HG03196 (cell line): Measurements from ENCODE around the gene TH.

Experiments used
- ATAC-seq: cut with Tn5 transposase; IDR thresholded peaks from one replicate; pipeline ENCODE4 v1.9.1; 2021; ENCODE audit not compliant: unreplicated experiment

The TH gene

DNA sequence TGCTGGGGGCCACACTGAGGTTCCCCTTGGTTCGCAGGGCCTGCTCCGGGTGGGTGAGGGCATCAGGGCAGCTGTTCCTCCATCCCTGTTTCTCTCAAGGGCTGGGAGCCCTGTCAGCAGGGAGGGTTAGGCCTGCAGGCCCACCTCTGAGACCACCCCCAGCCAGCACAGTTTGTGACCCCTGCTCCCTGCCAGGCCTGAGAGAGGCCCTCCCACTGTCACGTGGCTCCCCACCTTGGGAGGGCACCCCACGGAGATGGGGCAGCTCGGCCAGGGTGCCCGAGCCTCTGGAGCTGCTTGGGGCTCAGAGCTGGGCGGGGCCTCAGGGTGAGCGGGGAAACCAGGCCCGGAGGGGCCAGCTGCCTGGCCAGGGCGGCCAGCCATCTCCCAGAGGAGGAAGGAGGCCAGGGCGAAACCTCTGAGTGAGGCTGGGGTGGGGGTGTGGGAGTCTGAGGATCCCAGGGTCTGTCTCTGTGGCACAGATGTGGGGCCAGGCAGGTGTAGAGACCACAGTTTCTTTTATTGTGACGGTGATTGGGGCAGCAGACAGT lies 8.1 kb downstream of the TH start:
- no peak for ATAC-seq

DNA sequence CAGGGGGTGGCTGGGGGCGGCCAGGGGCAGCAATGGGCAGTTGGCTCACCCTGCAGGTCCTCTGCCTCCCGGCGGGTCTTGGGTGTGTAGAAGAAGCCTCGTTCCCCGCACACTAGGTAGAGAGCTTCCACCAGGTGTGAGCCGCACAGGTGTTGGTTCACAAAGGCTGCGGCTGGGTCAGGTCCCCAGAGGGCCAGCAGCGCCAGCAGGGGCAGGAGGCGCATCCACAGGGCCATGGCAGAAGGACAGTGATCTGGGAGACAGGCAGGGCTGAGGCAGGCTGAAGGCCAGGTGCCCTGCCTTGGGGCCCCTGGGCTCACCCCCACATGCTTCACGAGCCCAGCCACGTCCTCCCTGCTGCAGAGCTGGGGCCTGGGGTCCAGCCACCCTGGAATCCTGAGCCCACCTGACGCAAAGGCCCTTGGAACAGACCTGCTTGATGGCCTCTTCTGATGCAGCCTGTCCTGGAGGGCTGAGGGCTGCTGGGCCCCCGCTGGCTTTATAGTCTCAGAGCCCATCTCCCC lies 10.8 kb downstream of the TH start, which contains the start of gene INS:
Gene INS (minus strand): TSS at position 474 of the 524 bp plus-strand sequence. CDS start 238 bp downstream, at position 236.
- no peak for ATAC-seq

DNA sequence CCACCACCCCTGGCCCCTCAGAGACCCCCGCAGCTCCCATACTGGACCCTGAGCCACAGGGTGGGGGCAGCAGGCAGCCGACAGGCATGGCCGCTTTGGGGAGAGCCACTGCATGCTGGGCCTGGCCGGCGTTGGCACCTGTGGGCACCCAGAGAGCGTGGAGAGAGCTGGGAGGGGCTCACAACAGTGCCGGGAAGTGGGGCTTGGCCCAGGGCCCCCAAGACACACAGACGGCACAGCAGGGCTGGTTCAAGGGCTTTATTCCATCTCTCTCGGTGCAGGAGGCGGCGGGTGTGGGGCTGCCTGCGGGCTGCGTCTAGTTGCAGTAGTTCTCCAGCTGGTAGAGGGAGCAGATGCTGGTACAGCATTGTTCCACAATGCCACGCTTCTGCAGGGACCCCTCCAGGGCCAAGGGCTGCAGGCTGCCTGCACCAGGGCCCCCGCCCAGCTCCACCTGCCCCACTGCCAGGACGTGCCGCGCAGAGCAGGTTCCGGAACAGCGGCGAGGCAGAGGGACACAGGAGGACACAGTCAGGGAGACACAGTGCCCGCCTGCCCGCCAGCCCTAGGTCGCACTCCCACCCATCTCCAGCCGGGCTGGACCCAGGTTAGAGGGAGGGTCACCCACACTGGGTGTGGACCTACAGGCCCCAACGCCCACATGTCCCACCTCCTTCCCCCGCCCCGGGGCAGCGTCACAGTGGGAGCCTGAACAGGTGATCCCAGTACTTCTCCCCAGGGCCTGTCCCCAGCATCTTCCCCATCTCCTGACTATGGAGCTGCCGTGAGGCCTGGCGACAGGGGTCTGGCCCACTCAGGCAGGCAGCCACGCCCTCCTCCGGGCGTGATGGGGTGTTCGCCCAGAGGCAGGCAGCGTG lies 11.8 kb downstream of the TH start:
- ATAC-seq: no peak

DNA sequence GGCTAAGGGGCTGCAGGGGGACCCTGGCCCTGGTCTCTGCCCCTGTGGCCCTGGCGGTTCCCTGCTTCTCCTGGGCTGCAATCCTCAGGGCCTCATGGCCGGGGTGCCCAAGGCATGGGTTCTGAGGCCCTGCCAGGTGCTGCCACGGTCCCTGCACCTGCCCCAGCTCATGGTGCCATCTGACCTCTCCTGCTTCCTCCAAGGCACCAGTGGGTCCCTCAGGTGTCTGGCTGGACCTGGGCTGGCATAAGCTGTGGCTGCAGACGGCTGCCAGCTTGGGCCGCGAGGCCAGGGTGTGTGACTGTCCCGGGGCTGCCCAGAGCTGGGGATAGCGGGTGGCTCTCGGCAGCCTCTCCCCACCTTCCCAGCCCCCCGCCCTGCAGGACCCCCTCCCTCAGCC lies 12.6 kb downstream of the TH start:
- ATAC-seq: no peak

DNA sequence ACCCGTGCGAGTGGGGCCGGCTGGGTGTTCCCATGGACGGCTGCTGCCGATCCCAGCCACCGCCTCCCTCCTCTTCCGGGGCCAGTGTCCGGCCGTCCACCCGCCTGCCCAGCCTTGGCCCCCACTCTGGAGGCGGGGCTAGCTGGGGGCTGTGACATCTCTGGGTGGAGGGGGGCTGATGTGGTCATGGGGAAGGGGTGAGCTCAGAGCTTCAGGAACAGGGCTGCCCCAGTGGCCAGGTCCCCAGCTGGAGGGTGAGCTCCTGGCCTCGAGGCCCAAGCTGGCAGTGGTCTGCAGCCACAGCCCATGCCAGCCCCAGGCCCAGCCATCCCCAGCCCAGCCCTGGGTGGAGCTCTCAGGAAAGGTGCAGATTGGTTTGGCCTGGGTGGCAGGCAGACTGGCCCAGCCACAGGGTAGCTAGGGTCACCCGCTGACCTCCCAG lies 13.3 kb downstream of the TH start:
- ATAC-seq: no peak

DNA sequence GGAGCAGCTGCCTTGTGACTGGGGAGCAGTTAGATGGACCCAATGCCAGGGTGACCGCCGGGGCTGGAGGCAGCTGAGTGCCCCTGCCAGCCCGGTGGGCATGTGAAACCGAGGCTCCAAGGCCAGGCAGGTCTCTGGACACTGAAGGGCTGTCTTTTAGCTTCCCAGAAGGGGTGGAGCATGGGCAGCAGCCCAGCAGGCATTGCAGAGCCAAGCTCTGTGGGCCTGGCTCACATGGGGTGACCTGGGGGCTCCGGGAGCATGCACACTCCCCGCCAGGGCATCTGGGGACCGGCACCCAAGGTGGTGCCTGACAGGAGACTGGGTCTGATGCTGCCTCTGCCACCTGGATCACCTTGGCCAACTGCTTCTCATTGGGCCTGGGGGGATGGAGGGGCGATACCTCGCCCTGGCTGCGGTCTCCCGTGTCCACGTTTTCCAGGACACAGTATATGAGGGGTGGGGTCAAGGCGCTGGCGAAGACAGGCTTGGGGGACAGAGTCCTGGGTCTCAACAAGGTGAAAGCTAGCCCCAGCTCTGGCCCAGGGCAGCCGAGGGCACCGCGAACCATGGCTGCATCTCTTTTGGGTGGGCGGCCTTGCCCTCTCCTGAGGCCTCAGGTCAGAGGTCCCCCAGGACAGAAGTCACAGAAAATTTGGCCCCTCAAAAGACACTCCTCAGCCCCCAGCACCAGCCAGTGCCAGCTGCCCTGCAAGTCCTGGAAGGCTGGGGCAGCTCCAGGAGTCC lies 14.1 kb downstream of the TH start:
- no peak for ATAC-seq

DNA sequence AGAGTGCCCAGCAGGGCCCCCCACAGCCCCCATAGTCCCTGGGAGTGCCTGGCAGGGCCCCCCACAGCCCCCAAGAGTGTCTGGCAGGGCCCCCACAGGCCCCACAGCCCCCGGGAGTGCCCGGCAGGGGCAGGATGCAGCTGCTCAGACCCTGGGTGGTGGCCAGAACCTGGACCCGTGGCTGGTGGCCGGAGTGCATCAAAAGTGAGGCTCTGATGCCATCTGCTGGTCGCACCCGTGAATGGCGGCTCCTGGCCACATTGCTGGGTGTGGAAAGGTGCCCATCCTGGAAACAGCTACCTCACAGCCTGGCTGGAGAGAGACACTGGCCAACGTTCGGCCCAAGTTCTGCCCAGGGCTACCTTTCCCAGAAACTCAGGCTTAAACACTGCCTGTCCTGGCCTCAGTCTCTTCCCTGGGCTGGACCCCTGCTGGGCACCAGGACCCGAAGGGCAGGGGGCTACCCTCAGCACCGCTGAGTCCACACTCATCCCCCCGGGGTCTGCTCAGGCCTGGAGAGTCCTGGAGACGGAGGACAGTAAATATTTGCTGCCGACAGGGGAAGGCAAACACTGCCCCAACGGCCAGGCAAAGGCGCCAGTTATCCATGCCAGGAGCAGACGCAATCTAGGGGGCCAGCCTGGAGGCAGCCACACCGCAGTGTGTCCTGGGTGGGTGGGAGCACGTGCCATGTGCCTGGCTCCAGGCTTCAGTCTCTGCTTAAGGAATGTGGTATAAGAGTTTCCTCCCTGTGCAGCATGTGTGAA lies 15.0 kb downstream of the TH start:
- ATAC-seq: no peak

DNA sequence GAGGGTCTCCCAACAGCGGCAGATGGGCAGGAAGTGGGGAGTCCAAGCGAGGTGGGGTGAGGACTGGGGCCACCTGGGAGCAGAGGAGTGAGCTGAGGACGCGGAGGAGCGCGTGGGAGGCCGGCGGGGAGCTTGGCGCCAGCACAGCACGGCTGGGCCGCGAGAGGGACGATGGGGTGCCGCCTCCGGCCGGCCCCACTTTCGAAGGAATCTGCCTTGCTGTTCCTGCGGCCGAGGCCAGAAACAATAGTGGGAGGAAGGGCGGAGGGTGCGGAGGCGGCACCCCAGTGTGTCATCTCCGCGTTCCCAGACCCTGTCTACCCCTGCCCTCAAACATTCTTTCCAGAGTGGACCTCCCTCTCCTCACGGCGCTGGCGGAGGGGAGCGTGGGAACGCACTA lies 16.1 kb downstream of the TH start:
- no peak for ATAC-seq

DNA sequence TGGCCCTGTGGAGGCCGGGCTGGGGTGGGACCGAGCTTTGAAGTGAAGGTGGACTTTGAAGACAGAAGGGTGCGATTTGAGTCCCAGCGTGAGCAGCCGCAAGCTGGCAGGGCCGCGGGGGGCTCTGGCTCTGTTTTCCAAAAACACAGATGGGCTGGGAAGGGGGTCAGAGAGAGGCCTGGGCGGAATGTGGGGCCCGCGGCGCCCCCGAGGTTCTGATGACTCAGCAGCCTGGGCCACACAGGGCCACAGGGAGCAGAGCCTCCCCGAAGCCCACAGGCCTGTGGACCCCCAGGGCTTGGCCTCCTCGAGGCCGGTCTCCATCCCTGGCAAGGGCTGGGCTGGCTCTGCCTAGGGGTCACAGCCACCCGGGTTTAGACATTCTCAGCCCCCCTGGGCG lies 16.7 kb downstream of the TH start:
- no peak for ATAC-seq

DNA sequence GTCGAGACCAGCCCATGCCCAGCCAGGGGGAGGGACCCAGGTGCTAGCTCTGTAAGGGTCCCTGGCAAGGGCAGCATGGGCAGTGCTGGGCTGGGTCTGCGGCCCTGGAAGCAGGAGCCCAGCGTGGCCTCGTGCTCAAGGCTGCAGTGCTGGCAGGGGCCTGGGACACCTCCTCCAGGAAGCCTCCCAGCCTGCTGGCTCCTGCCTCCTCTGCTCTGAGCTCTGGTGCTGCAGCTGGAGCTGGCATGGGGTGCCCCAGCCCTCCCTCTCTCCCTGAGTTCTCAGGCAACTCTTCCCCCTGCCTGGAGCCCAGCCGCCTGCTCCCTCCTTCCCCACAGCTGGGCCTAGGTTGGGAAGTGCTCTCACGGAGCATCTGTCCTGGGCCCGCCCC lies 17.4 kb downstream of the TH start:
- ATAC-seq: no peak

DNA sequence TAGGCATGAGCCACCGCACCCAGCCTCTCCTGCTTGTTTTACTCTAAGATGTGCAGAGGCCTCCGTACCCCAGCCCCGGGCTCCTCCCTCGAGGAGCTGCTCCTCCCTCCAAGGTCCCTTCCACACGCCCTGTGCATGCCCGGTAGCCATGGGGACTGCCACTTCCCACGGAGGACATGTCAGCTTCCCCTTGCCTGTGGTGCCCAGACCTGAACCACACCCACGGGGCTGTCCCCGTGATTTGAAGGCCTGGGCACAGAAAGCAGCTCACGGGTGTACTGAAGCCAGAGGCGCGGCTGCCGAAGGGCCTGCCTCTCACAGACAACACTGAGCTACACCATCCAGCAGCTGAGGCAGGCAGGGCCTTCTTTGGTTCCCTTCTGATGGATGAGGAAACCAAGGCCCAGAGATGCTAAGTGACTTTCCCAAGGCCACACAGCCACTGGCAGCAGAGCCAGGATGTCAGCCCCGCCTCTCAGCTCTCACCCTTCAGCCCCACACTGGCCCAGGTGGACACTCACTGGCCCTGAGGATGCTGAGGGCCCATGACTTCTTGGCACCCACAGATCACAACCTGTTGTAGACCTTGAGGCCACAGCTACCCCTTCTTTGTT lies 17.9 kb downstream of the TH start:
- no peak for ATAC-seq

DNA sequence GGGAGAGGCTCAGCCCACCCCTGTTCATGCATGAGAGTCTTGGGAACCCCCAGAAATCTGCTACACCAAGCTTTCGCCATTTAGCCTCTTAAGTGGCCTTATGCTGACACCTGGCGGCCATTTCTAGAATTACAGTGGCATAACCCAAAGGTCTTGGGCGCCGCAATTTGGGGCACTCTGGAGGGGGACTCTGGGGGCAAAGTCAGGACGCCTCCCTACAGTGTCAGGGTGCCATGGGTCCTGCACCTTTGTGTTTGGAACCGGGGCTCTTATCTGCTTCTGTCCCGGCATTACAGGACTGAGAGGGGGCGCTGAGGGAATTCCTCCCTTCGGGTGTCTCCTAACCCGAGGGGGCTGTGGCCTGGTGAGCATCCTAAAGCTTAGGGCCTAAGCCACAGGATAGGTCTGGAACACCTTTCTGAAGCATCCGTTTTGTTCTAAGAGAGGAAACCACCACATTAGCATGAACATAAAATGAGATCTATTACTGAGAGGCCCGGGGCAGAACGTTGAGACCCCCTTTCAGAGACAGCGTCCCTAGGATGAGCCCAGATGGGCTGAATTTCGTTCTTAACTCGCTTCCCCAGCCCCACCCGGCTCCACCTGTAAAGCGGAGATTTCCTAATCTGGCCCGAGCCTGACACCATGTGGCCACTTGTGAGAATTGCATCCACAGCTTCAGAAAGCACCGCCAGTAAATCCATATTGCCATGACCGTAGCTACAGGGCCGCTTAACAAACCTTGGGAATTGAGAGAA lies 19.9 kb downstream of the TH start:
- ATAC-seq: no peak

DNA sequence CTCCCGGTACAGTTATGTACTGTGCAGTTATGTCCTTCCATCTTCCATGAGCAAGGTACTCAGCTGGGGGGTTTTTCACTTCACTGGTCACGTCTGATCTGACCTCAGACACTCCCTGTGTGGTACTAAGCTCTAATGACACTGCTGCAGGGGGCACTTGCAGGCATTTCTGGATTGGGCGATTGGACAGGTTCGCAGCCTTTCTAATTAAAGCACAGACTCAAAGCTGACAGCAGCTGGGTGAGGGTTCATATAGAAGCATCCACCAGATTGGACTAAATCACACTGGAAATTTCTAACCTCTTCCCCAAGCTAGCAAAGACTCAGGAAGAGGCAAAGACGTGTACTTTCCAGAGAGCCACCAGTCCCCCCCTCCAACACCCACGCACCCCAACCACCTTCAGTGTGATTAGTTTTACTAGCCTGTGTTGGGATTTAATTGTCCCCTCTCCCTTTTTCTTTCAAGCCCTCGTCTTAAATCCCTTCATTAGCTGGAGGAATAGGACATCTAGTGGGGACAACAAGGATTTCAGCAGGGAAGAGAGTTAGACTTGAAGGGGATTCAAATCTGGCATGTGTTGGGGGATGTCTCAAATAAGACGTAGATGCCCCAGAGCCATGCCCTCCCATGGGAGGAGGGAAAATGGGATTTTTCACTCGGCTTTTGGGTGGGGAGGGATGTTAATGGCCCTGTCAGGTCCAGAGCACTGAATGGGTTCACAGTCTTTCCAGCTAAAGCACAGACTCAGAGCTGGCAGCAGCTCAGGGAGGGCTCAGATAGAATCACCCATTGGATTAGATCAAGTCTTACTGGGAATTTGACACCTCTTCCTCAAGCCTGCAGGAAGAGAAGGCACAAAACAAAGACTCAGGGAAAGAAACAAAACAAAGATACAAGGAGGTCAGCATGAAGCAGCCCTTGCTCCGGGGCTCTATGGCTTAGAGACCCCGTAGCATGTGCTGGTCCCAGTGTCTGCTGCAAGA lies 21.5 kb downstream of the TH start:
- no peak for ATAC-seq

DNA sequence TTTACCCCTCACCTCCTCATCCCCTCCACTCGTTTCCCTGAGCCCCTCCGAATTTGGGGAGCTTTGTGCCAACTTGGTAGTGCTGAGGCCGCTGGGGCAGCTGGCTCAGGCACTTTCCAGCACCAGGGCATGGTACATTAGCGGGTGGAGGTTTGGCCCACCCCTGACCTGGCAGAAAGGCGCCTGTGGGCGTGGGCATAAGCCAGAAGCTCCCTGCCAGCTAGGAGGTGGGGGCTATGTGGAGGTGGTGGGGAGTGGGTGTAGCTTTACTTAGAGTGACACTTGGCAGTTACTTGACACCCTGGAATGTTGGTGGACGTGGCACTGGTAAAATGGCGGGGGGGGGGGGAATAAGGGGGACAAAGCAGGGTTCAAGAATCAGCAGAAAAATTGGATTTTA lies 22.2 kb downstream of the TH start:
- ATAC-seq: no peak

DNA sequence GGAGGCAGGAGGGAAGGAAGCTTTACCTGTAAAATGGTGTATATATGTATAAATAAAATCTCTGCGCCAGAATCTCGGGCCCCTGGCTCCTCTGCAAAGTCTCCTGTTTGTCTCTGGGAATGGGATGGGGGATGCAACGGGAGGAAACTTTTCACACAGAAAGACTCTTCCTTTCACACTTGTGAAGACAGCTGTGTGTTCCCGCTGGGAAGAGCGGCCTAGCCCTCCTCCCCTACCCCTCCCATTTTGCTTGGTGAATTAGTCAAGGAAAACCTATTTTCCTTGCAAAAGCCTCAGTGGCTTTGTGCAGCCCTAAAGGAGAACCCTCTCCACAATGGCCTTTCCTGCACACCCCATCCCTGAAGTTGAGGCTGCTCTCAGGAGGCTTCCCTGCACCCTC lies 23.0 kb downstream of the TH start:
- ATAC-seq: no peak

DNA sequence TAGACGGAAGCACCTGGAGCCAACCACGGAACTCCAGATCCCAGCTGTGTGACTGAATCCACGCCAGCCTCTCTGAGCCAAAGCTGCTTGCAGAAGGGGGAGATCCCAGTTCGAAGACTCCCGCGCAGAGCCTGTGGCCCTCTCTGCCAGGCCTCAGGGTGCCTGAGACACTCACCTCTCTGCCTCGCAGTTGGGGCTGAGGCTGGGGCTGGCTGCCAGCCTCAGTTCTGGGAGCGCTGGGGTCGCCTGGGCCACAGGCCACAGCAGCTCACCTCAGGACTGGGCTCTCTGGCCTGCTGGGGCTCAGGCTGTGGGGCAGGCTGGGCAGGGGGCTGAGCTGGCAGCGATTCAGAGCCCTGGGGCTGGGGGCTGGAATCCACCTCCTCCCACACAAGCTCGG lies 24.2 kb downstream of the TH start:
- no peak for ATAC-seq

DNA sequence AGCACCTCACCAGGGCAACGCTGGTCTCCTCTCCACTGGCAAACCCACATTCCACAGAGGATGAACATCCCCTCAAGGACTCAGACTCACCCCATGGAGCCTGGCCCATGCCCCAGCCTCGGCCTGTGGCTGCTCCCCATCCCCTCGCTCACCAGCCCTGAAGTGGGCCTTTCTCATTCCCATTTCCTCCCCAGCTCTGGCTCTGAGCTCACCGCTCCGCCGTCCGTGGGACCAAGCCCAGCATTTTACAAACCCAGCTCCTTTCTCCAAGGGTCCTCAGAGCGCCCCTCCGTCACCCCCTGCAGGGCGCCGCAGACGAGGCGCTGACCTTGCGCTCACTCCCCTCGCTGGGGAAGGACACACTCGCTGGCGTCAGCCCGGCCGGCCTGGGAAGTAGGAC lies 25.6 kb downstream of the TH start:
- no peak for ATAC-seq

DNA sequence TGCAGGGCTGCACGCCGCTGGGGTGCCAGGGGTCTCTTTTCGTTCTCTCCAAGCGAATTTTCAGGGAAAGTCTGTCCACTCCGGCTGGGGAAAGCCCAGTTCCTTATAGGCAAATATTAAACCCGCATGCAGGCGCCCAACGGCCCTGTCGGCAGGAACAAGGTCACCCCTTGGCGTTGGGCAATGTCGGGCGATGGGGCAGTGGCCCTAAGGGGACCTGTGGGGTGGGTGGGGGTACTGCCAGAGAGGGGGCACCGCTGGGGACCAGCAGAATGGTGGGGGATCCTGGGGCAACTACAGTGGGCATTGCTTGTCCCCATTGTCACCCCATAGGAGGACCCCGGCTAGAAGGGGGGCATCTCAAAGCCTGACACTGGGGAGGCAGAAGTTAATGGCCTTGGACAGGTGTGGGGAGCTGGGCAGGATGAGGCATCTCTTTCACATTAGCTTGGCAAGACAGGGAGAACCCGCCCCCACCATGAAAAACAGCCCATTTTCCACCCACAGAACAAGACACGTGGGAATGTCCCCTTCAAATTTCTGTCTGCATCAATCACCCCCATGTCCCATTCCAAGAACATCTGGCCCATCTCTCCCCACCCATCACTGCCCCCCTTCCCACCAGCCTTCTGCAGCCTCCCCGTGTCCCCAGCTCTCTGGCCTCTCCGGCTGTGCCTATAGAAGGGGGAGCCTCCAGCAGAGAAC lies 26.9 kb downstream of the TH start:
- no peak for ATAC-seq
